Upper lobe of left lung (tissue), 4 donors: ENCODE results near the gene HLA-DQA1.

ENCODE experiments used
- CTCF ChIP-seq, 6 experiments: fragments of 450-650 bp in 4 of 6; fragments of 200-600 bp in 2 of 6; sonication (generic) in 2 of 6; IDR thresholded peaks; one replicate each; pipeline ENCODE4 v1.5.1; 2016 to 2019; ENCODE audit warnings: antibody characterized with exemption in 6 of 6
- EP300 ChIP-seq, 4 donors: sonication (generic); formaldehyde crosslinking; IDR thresholded peaks; one replicate each; pipeline ENCODE4 v1.5.1; 2017; ENCODE audit warnings: antibody characterized with exemption in 4 of 4, control low read depth in 2 of 4
- POLR2A ChIP-seq, 4 donors: fragments of 450-650 bp; IDR thresholded peaks; one replicate each; pipeline ENCODE4 v1.5.1; 2016 to 2017; ENCODE audit warnings: antibody characterized with exemption in 4 of 4, mild to moderate bottlenecking in 2 of 4
- POLR2AphosphoS5 ChIP-seq, 2 donors: sonication (generic); formaldehyde crosslinking; IDR thresholded peaks; one replicate each; pipeline ENCODE4 v1.5.1; 2017; ENCODE audit warnings: antibody characterized with exemption in 2 of 2

GRCh38 chr6:32621372-32621771 lies 15.8 kb upstream of the HLA-DQA1 start:
- no peak for TF ChIP-seq EP300 (IDR thresholded peaks at IDR 0.05)
- TF ChIP-seq POLR2AphosphoS5 (IDR thresholded peaks at IDR 0.05) = no peak
- no peak for TF ChIP-seq CTCF (IDR thresholded peaks at IDR 0.05)
- no peak for TF ChIP-seq POLR2A (IDR thresholded peaks at IDR 0.05)
